ENCODE measurements around the gene AGO1.
"Not testable (repeated sequence)": the region's sequence is repeated elsewhere in the genome, so short reads cannot be mapped to it uniquely, and the experiment has no call there.

Gene AGO1

DNA sequence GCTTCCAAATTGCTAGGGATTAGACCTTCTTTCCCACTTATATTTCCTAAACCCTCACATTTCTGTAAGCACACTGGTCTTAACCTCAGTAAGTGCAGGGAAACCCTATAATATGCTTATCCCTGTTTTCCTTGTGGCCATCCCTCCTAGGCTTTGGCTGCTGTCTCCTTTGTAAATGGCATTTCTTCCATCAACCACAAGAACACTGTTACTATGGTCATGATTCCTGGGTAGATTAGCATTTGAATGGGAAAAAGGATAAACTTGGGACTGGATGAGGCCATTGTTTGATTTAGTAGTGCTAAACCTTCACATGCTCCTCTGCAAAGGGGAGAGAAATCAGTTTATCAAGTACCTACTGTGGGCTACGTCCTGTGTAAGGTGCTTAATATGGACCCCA, 31.7 kb downstream of the AGO1 start:
- in situ Hi-C loops (cut with MboI; ENCODE audit: low sequenced_read_pairs) = no loop called here

DNA sequence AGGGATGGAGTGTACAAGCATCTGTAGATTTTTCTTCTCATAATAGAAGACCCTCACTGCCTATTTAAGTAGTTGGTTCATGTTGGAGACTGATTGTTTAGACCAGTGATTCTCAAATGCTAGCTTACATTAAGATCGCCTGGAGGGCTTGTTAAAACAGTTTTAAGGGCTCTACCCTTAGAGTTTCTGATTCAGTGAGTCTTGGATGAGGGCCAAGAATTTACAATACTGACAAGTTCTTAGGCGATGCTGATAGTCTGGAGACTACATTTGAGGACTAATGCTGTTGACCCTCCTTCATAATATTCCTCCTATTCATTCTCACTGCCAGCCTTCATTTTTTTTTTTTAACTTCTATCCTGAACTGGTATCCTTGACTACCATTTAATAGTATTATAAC, 32.7 kb downstream of the AGO1 start:
- in situ Hi-C loops (cut with MboI; ENCODE audit: low sequenced_read_pairs) = no loop called here

DNA sequence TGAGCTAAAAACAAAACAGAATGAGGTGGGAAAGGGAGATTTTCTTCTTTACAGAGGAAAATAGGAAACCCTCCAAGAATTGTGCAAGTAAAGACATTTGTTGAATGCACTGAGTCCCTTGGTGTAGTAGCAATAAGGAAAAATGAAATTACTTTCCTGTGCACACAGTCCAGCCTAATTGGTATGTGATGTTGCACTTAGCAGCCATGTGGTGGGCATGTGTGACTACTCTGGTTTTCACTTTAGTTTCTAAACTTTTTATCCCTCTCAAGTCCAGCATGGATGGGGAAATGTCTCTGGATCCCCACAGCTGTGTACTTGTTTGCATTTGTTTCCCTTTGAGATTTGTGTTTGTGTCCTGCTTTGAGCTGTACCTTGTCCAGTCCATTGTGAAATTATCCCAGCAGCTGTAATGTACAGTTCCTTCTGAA, 40.8 kb downstream of the AGO1 start:
- in situ Hi-C loops (cut with MboI; ENCODE audit: low sequenced_read_pairs) = no loop called here

DNA sequence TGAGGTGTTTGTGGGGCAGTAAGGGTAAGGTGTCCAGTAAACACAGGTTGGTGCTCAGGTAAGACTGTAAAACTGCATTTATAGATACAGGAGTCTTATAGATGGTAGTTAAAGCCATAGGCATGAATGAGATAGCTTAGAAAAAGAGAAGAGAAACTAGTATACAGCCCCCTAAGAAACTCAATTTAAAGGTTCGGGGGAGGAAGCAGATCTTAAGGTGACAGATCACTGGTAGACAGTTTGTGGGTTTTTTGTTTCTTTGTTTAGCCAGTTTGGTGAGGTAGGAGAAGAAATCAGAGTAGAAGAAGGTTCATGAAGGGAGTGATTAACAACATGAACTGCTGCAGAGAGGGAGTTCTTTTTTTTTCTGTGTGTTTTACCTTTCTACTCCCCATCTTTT, 41.8 kb downstream of the AGO1 start:
- in situ Hi-C loops (cut with MboI; ENCODE audit: low sequenced_read_pairs) = no loop called here

DNA sequence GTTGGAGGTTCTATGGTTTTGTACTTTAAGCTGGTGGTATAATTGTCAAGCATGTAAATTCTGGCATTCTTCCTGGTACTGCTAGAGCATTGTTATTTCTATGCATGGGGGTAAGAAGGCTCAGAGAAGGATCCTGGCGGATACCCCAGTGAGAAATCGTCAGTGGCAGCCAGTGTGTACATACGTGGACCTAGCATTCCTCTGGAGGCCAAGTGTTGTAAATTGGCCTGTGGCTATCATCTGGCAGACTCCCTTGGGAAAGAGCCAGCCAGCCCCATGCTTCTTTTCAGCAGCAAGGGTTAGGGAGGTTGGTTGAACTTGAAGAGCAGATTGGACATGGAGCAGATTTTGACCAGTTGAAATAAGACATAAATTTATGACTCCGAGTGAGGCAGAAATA, 42.7 kb downstream of the AGO1 start:
- in situ Hi-C loops (cut with MboI; ENCODE audit: low sequenced_read_pairs) = no loop called here

DNA sequence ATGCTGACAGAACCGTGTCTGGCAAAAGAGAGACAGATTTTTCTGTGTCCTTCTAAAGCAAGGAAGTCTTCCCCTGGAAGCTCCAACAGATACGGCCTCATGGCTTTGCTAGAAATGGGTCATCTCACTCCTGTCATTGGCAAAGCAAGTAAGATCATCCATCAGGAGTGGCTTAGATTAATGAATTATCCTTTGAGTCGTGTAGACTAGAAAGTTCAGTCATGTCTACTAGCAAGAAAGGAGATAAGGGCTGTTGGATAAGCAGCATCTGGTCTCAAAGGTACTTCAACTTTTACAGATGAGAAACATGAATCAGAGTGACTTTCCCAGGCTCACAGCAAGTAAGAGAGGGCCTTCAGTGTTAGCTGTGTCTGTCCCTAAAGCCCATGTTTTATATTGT, 44.5 kb downstream of the AGO1 start:
- in situ Hi-C loops (cut with MboI; ENCODE audit: low sequenced_read_pairs) = no loop called here

DNA sequence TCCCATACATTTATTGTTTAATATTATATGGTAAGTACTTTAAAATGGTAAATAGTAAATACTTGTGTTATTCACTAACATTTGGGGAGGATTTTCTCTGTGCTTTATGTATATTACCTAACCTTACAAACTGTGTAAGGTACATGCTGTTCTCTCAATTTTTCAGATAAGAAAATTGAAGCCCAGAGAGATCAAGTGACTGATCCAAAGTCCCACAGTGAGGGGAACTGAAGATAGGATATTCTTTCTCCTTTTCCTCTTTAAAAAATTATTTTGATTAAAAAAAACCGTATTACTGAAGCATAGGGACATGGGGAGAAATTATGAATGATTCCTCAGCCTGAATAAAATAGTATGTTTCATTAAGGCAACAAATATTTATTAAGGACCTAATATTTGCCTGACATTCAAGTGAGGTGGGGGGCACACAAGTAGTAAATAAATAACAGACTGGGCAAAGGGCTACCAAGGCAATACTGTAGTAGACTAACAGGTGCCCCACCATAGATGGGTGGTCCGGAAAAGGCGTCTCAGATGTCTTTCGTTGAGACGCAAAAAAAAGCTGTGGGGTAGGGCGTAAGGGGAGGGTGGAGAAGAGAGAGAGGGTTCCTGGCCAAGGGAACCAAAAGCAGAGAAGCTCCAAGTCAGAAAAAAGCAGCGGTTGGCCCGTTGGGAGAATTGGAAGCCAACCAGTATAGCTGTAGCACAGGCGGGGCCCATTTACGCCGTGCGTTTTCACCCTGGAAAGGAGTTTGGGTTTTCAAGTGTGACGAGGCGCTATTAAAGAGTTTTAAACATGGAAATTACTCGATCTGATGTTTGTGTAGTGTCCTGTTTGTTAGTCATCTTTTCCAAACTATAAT, 47.0 kb downstream of the AGO1 start:
- in situ Hi-C loops (cut with MboI; ENCODE audit: low sequenced_read_pairs) = no loop called here

DNA sequence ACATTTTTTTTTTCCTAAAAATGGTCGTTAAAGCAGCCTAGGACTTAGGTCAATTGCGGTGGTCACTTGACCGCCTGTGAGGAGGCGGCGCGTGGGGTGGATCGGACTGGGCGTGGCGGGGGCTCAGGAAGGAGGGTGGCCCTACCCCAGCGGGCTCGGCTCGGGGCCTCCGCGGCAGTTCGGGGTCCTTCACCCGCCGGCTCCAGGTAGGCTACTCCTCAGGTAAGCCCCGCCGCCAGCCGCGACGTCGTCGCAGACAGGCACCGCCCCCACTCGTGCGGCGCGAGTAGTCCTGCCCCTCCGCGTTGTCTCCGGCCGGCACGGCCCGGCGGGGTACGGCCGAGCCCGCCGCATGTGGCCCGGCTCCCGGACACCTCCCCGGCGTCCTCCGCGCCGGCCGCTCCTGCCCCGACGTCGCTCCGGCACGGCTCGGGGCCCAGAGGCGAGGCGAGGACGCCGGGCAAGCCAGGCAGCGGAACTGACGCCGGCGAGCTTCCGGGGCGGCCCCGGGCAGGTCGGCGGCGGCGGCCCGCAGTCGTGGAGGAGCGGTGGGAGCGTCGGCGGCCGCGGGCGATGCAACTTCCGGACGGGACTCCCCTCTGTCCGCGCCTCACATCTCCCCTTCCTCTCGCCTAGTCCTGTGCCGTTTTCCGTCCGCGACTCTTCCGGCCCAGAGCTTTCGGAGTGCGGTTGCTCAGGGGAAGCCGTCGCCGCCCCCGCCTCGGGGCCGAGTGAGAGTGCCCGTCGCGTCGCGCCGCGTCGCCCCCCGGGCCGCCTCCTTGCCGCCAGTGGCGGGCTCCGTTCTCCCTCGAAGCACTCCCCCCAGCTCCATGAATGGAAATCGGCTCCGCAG, 47.8 kb downstream of the AGO1 start, which contains the start of gene AGO3:
TSS of gene AGO3 (plus strand) at position 513 of the 853 bp plus-strand sequence. CDS start at position 835, 322 bp downstream.
- in situ Hi-C loops (cut with MboI; ENCODE audit: low sequenced_read_pairs) = no loop called here

DNA sequence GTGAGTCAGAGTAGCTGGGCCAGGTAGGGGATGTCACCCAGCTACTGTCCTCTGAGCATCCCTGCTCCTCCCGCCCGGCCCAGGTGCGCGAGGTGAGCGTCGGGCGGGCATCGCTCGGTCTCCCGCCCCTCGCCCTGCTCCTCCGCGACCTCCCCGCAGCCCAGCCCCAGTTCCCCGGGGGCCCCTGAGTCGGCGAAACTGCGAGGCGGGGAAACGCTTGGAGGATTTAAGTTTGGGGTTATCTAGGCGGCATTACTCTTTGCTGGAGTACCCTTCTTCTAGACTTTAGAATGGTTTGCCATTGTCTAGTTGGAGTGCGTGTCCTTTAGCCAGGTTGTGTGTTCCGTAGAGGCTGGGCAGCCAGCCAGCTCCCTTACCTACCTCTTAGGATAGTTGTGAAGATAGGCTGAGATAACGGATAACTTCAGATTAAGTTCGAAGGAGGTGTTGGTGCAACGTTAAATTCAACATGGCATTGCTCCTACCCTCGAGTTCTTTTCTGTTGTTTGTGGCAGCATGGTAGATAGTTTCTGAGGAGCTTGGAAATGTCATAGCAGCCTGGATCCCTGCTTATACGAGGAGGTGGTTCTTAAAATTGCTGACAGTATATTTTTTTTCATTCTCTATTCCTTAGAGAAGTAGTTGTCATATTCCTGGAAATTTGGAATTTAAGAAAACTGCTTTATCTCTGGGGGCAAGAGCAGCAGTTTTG, 48.6 kb downstream of the AGO1 start:
- in situ Hi-C loops (cut with MboI; ENCODE audit: low sequenced_read_pairs) = no loop called here

DNA sequence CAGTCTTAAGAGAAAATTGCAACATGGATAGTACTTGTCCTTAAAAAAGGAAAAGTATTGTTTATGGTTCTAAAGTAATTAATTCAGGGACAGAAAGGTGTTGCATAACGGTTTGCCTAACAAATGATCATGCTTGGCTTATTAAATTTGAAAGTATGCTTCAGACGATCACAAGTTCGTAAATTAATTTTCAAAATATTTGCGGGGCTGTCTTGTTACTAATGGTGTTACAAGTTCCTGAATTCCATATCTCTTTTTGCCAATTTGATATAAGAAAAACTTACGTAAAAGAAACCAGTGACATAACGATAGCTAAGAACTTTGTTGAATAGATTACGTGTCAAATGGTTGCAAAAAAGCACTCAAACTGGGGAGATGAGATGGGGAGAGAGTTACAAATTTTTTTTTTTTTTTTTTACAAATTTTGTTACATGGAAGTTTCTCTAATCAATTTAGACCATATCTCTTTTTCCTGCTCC, 49.2 kb downstream of the AGO1 start:
- in situ Hi-C loops (cut with MboI; ENCODE audit: low sequenced_read_pairs) = no loop called here

DNA sequence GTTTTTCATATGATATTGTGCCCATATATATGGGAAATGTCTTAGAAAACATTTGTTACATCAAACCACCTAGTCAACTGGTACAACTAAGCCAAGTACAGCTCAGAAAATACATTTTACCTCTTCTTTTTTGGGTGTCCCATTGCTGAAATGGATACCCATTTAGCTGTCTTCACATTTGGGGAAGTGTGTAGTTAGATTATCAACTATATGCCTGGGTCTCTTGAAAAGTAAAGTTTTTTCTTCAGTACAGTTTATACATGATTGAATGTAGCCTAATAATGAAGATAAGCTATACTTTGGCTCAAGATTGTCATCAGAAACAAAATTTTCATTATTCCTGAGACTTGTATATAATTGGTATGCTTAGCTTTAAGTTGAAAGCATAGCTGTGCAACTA, 49.9 kb downstream of the AGO1 start:
- in situ Hi-C loops (cut with MboI; ENCODE audit: low sequenced_read_pairs) = no loop called here

DNA sequence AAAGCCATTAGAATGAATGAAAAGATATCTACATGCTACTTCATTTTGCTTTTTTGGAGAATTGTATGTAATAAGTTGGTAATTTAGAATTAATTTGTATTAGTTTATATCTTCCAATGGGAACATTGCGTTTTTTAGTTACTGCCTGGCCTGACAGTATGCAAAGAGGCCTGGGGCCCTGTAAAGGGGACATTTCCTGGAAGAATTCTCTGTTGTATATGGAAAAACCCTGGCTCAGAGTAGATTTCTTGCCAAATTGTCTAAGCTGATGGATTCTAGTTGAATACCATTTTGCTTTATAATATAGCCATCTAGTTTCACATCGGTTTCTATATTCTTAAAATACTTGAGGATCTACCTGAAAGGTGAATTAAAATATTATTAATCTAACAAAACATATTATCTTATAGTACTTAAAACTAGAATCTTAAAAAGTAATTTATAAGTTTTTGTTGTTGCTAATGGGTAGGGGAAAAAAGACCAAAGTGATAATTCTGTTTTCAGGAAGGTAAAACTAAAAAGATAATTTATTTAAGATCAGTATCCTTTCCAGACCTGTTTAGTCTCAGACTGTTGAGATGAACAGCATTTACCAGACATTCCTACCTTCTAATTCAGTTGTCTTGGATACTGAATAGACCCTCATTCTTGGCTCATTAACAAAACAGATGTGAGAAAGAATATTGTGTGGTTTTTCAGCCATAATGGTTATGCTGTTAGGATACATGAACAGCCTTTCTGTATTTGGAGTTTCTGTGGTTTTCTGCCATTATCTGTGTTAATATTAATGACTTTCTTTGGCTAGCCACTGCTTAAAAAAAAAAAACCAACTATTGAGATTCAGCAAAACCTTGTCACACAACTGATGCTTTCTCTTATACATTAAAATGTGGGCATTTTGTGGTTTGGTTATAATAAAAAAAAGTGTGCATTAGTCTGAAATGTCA, 52.7 kb downstream of the AGO1 start:
- in situ Hi-C loops (cut with MboI; ENCODE audit: low sequenced_read_pairs) = no loop called here

DNA sequence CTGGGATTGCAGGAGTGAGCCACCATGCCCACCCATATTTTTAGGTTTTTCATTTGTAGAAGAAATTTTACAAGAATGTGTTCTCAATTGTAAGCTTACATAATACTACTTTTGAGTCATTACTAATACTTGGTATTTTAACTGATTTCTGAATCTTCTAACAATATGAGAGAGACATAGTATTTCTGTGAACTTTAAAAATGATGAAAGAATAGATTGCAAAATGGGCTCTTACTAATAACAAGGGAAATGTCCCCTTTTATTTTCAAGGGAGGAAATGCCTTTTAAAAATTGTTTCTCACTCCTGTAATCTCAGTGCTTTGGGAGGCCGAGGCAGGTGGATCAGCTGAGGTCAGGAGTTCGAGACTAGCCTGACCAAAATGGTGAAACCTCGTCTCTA, 53.8 kb downstream of the AGO1 start:
- in situ Hi-C loops (cut with MboI; ENCODE audit: low sequenced_read_pairs) = no loop called here

DNA sequence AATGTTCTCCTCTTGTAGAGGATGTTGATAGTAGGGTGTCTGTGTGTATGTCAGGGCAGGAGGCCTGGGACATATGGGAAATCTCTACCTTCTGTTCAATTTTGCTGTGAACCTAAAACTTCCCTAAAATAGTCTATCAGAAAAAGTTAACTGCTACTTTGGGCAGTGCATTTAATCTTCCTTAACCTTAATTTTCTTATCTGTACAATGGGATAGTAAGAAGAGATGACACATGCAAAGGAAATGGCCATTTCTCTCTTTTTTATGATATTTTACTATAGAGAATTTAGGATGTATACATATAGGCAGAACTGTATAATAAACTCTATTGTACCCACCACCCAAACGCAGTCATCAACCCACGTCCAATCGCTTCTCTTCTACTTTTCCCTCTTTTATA, 56.5 kb downstream of the AGO1 start:
- in situ Hi-C loops (cut with MboI; ENCODE audit: low sequenced_read_pairs) = no loop called here

DNA sequence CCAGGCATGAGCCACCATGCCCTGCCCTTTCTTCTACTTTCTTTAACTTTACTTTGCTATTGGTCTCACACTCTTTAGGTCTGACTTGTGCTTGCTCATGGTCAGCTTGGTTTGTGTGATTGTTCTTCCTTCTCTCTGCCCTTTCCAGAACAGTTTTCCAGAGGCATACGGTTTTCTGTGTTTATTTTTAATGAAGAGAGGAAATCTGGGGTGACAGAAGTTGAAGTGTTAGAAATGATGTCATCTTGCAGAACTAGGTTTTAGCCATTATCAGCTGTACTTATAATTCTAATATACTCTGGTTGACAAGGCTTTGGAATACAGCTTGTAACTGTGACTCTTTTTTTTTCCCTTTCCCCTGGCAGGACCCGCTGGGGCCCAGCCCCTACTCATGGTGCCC, 62.3 kb downstream of the AGO1 start:
- in situ Hi-C loops (cut with MboI; ENCODE audit: low sequenced_read_pairs) = no loop called here

DNA sequence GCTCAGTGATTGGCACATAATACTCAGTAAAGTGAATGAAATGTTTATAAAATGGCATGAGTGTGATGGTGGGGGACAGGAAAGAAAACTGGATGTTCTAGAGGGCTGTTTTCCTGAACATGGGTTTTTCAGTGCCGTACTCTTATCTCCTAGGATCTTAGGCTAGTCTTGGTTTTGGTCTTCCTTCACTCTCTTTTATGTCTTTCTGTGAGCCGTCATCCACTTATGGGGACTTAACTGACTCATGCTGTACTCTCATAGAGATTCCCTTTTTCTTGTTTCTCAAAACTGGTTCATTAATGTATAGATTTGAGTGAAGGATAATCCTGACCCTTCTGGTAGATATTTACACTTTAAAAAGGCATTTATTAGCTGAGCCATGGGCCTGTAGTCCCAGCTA, 64.5 kb downstream of the AGO1 start:
- in situ Hi-C loops (cut with MboI; ENCODE audit: low sequenced_read_pairs) = no loop called here

DNA sequence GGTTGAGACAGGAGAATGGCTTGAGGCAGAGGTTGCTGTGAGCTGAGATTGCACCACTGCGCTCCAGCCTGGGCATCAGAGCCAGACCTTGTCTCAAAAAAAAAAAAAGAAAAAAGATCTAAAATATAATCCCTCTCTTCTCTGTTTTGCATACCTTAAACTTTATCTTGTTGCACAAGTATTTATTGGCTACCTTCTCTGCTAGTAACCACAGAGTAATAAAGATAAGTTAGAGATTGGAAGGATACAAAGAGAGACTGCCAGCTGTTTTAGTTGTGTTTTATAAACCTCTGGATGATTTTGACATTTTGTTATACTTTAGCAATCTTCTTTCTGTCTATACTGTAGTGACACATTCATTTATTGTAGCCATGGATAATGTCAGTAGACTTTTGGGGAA, 75.5 kb downstream of the AGO1 start:
- in situ Hi-C loops (cut with MboI; ENCODE audit: low sequenced_read_pairs) = no loop called here

DNA sequence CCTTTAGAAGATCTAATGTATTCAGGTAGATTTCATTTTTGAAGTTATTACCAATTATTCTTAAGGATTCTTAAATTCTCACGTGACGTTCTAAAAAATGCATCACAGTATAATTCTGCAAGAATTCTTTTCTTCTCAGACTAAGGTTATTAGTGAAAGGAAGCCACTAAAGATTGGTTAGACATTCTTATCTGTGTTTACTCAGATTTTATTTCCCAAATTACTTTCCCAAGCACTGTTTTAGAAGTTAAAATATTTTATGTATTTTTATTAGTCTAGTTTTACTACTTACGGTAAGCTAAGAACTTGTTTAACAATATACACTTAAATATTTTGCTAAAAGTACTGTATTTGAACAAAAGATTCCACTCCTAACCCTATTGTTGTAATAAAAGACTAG, 76.3 kb downstream of the AGO1 start:
- in situ Hi-C loops (cut with MboI; ENCODE audit: low sequenced_read_pairs) = no loop called here

DNA sequence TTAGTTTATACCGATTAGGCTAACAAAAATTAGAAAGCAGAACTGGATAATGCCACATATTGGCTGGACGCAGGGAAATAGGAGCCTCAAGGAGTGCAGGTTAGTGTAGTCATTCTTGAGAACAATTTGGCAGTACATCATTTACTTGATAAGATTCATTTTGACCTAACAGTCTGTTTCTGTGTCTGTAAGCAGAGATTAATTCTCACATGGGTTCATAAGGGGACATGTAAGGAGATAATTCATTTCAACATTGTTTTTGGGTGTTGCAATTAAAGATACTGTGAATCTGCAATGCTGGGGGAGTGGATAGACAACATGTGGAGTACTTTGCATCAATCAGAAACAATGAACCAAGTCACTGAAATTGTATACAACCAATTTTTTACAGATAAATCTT, 79.9 kb downstream of the AGO1 start:
- in situ Hi-C loops (cut with MboI; ENCODE audit: low sequenced_read_pairs) = no loop called here

DNA sequence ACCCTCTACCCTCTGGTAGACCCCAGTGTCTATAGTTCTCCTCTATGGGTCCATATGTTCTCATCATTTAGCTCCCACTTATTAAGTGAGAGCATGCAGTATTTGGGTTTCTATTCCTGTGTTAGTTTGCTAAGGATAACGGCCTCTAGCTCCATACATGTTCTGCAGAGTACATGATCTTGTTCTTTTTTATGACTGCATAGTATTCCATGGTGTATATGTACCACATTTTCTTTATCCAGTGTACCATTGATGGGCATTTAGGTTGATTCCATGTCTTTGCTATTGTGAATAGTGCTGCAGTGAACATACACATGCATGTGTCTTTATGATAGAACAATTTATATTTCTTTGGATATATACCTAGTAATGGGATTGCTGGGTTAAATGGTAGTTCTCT, 81.3 kb downstream of the AGO1 start:
- in situ Hi-C loops (cut with MboI; ENCODE audit: low sequenced_read_pairs) = not testable (repeated sequence)
